SU-DHL-6 (cell line): Measurements from ENCODE around the gene TMEM221.

Source experiments
- H2AFZ ChIP-seq: fragments of 200-600 bp; sonication (generic); 2 replicates; pipeline ENCODE4 v1.6.1; 2014; ENCODE audit warnings: low read depth, mild to moderate bottlenecking, moderate library complexity, mixed read lengths, antibody characterized with exemption, low read length; ENCODE audit not compliant: severe bottlenecking
- H3F3A ChIP-seq: fragments of 200-600 bp; shearing (Covaris generic); 2 replicates; pipeline ENCODE4 v1.6.0; 2016; ENCODE audit warnings: antibody characterized with exemption, mild to moderate bottlenecking; ENCODE audit not compliant: insufficient read depth
- H3K27ac ChIP-seq: fragments of 200-600 bp; sonication (generic); 2 replicates; pipeline ENCODE4 v1.5.1; 2016; ENCODE audit warnings: low read depth, mild to moderate bottlenecking, low read length, moderate library complexity, mixed read lengths
- H3K27me3 ChIP-seq: fragments of 200-600 bp; sonication (generic), shearing (Covaris generic); 2 replicates; pipeline ENCODE4 v1.6.0; 2014; ENCODE audit warnings: mild to moderate bottlenecking, low read length
- H3K36me3 ChIP-seq: fragments of 200-600 bp; sonication (generic); 2 replicates; pipeline ENCODE4 v1.6.1; 2014; ENCODE audit warnings: mild to moderate bottlenecking, low read length, mixed read lengths
- H3K4me2 ChIP-seq: fragments of 300-600, 200-600 bp; shearing (Covaris generic), sonication (generic); 2 replicates; pipeline ENCODE4 v1.6.0; 2014; ENCODE audit warnings: low read length, low read depth, mild to moderate bottlenecking; ENCODE audit not compliant: poor library complexity, severe bottlenecking
- H3K4me3 ChIP-seq: fragments of 200-600 bp; sonication (generic); 2 replicates; pipeline ENCODE4 v1.5.1; 2014; ENCODE audit warnings: antibody characterized with exemption, low read length, mild to moderate bottlenecking, mixed read lengths; ENCODE audit not compliant: insufficient read depth, poor library complexity, severe bottlenecking
- H3K79me2 ChIP-seq: fragments of 200-600 bp; sonication (generic); 2 replicates; pipeline ENCODE4 v1.6.1; 2014; ENCODE audit warnings: mild to moderate bottlenecking, low read length, moderate library complexity; ENCODE audit not compliant: insufficient read depth
- H3K9ac ChIP-seq: fragments of 200-600 bp; sonication (generic); 2 replicates; pipeline ENCODE4 v1.7.0; 2014; ENCODE audit warnings: mild to moderate bottlenecking, low read length
- H3K9me2 ChIP-seq: fragments of 200-600 bp; sonication (generic); replicated peaks from 2 replicates; pipeline ENCODE4 v1.6.1; 2014; ENCODE audit warnings: low read length; ENCODE audit not compliant: insufficient read depth
- H3K9me3 ChIP-seq: fragments of 200-600 bp; sonication (generic); 2 replicates; pipeline ENCODE4 v1.6.1; 2014; ENCODE audit warnings: low read length, mixed read lengths; ENCODE audit not compliant: insufficient read depth
- H4K20me1 ChIP-seq: fragments of 200-600 bp; sonication (generic); 2 replicates; pipeline ENCODE4 v1.6.1; 2014; ENCODE audit warnings: low read depth, mild to moderate bottlenecking, antibody characterized with exemption, low read length, moderate library complexity, mixed read lengths
- CTCF ChIP-seq: fragments of 200-600 bp; sonication (generic); IDR thresholded peaks from one replicate; pipeline ENCODE4 v1.5.1; 2017; ENCODE audit warnings: antibody characterized with exemption, mild to moderate bottlenecking, low read length, moderate library complexity; ENCODE audit not compliant: insufficient read depth, poor library complexity, severe bottlenecking
- EZH2phosphoT487 ChIP-seq: fragments of 200-600 bp; sonication (generic), shearing (Covaris generic); conservative IDR thresholded peaks from 2 replicates; pipeline ENCODE4 v1.6.1; 2018; ENCODE audit warnings: mild to moderate bottlenecking, antibody characterized with exemption, low read length, moderate library complexity, mixed read lengths

Gene TMEM221

GRCh38 chr19:17467471-17468301, 19.2 kb upstream of the TMEM221 start:
- no peaks in the 10 kb centered on the region for H3K36me3 ChIP-seq
- H3K9me2 ChIP-seq: no peaks in the 10 kb centered on the region
- no peak overlapping the region for H2AFZ ChIP-seq
- H3K27ac ChIP-seq: no peak overlapping the region
- H3F3A ChIP-seq: no peaks in the 10 kb centered on the region; the same call in 1 of the 2 replicates
- H4K20me1 ChIP-seq: no peaks in the 10 kb centered on the region
- TF ChIP-seq EZH2phosphoT487: no peak
- no peak for TF ChIP-seq CTCF
- no peak overlapping the region for H3K9ac ChIP-seq
- no peaks in the 10 kb centered on the region for H3K9me3 ChIP-seq
- H3K4me3 ChIP-seq: no peak overlapping the region
- H3K27me3 ChIP-seq: no peaks in the 10 kb centered on the region
- no peak overlapping the region for H3K4me2 ChIP-seq
- no peaks in the 10 kb centered on the region for H3K79me2 ChIP-seq

GRCh38 chr19:17466487-17466850, 18.0 kb upstream of the TMEM221 start:
- no peaks in the 10 kb centered on the region for H3K9me3 ChIP-seq
- H3K4me2 ChIP-seq: no peak overlapping the region
- H3K9ac ChIP-seq: no peak overlapping the region
- no peaks in the 10 kb centered on the region for H3K79me2 ChIP-seq
- no peak for TF ChIP-seq CTCF
- no peak for TF ChIP-seq EZH2phosphoT487
- no peak overlapping the region for H3K27ac ChIP-seq
- H3K27me3 ChIP-seq: no peaks in the 10 kb centered on the region
- H3K36me3 ChIP-seq: no peaks in the 10 kb centered on the region
- H3K9me2 ChIP-seq: no peaks in the 10 kb centered on the region
- H3K4me3 ChIP-seq: no peak overlapping the region
- H2AFZ ChIP-seq: no peak overlapping the region
- no peaks in the 10 kb centered on the region for H4K20me1 ChIP-seq
- no peaks in the 10 kb centered on the region; the same call in 1 of the 2 replicates for H3F3A ChIP-seq

- H3K27ac ChIP-seq: no peak within 1 kb of the TSS
- no peak within 1 kb of the TSS for H3K4me2 ChIP-seq
- H3K36me3 ChIP-seq: no peaks in the 10 kb centered on the region
- TF ChIP-seq EZH2phosphoT487 (no peak), CTCF (no peak)
- no peaks in the 10 kb centered on the region for H3K9me2 ChIP-seq
- H2AFZ ChIP-seq: no peak within 1 kb of the TSS
- H3K4me3 ChIP-seq: no peak within 1 kb of the TSS
- H3F3A ChIP-seq: no peaks in the 10 kb centered on the region
- no peaks in the 10 kb centered on the region for H3K79me2 ChIP-seq
- H3K9me3 ChIP-seq: no peaks in the 10 kb centered on the region
- H4K20me1 ChIP-seq: no peaks in the 10 kb centered on the region
- H3K27me3 ChIP-seq: no peaks in the 10 kb centered on the region
- no peak within 1 kb of the TSS for H3K9ac ChIP-seq
These were observed 12.1 kb upstream of the TMEM221 start, which contains the start of gene NXNL1 for GRCh38 chr19:17460372-17461230. Gene NXNL1 (minus strand): TSS chr19:17460926. CDS start chr19:17460869, 57 bp downstream.
